ENCODE results near the gene RXFP3. TPM values are rescaled to one million over a fixed set of nuclear protein-coding genes. Genes with fewer than 3 reads are reported as not detected.

Gene RXFP3
- total RNA-seq, 1 donor from 2014 or later = not detected

DNA sequence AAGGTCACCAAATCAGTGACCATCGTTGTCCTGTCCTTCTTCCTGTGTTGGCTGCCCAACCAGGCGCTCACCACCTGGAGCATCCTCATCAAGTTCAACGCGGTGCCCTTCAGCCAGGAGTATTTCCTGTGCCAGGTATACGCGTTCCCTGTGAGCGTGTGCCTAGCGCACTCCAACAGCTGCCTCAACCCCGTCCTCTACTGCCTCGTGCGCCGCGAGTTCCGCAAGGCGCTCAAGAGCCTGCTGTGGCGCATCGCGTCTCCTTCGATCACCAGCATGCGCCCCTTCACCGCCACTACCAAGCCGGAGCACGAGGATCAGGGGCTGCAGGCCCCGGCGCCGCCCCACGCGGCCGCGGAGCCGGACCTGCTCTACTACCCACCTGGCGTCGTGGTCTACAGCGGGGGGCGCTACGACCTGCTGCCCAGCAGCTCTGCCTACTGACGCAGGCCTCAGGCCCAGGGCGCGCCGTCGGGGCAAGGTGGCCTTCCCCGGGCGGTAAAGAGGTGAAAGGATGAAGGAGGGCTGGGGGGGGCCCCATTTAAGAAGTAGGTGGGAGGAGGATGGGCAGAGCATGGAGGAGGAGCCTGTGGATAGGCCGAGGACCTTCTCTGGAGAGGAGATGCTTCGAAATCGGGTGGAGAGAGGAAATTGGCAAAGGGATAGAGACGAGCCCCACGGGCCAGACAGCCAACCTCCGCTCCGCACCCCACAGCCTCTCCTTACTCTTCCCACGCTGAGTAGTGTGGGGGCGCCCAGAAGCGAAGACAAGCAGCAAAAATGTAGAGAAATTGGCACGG lies 1.7 kb downstream of the RXFP3 start:
- Mint-ChIP-seq H3K36me3 (no peaks in the 10 kb centered on the region), H3K27ac (no peak overlapping the region), H3K27me3 (ENCODE audit: insufficient read depth, low read depth) (peaks cover 8% of the 10 kb centered on the region), H3K4me3 (no peak overlapping the region), H3K4me1 (peaks cover 8% of the 10 kb centered on the region), H3K9me3 (no peaks in the 10 kb centered on the region)
- Histone ChIP-seq H4K20me1 (ENCODE audit: low read depth) (peaks cover 10% of the 10 kb centered on the region), H3K4me1 (no peaks in the 10 kb centered on the region), H3K9me3 (ENCODE audit: low read depth) (no peaks in the 10 kb centered on the region), H3K4me3 (no peak overlapping the region), H3K27ac (no peak overlapping the region), H3K9ac (no peak overlapping the region), H3K79me2 (ENCODE audit: low read depth) (no peaks in the 10 kb centered on the region), H3F3A (ENCODE audit: low read depth) (no peaks in the 10 kb centered on the region), H3K27me3 (peaks cover 29% of the 10 kb centered on the region), H3K4me2 (no peak overlapping the region), H3K36me3 (no peaks in the 10 kb centered on the region), H2AFZ (replicated peaks) (no peak overlapping the region)
- DNase-seq (ENCODE audit: low spot score) = no peak
- TF ChIP-seq EZH2phosphoT487 (IDR thresholded peaks at IDR 0.05) (no peak), EZH2 (IDR thresholded peaks at IDR 0.05) (no peak)
- TF ChIP-seq, protein P1, sequence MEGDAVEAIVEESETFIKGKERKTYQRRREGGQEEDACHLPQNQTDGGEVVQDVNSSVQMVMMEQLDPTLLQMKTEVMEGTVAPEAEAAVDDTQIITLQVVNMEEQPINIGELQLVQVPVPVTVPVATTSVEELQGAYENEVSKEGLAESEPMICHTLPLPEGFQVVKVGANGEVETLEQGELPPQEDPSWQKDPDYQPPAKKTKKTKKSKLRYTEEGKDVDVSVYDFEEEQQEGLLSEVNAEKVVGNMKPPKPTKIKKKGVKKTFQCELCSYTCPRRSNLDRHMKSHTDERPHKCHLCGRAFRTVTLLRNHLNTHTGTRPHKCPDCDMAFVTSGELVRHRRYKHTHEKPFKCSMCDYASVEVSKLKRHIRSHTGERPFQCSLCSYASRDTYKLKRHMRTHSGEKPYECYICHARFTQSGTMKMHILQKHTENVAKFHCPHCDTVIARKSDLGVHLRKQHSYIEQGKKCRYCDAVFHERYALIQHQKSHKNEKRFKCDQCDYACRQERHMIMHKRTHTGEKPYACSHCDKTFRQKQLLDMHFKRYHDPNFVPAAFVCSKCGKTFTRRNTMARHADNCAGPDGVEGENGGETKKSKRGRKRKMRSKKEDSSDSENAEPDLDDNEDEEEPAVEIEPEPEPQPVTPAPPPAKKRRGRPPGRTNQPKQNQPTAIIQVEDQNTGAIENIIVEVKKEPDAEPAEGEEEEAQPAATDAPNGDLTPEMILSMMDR (IDR thresholded peaks at IDR 0.05) = no peak

DNA sequence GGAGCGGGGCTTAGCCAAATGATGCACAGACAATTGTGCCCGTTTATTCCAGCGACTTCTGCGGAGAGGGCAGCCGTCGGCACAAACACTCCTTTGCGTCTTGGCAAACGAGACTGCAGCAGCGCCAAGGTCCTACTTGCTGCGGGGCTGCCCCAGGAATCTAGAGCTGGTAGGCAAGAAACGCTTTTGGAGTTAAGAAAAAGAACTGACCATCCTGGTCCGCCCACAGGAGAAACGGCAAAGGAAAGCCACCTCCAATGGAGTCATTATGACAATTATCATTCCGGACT lies 2.3 kb downstream of the RXFP3 start:
- H3K9me3 Mint-ChIP-seq = no peaks in the 10 kb centered on the region
- Histone ChIP-seq H3K4me1 (no peaks in the 10 kb centered on the region), H3K9ac (no peak overlapping the region), H3K27ac (no peak overlapping the region), H3F3A (ENCODE audit: low read depth) (no peaks in the 10 kb centered on the region), H3K4me2 (no peak overlapping the region), H3K27me3 (peaks cover 29% of the 10 kb centered on the region), H3K36me3 (no peaks in the 10 kb centered on the region), H3K9me3 (ENCODE audit: low read depth) (no peaks in the 10 kb centered on the region), H3K79me2 (ENCODE audit: low read depth) (no peaks in the 10 kb centered on the region), H3K4me3 (no peak overlapping the region), H4K20me1 (ENCODE audit: low read depth) (peaks cover 10% of the 10 kb centered on the region), H2AFZ (replicated peaks) (no peak overlapping the region)
- TF ChIP-seq, protein P1 (IDR thresholded peaks at IDR 0.05) = no peak
- TF ChIP-seq EZH2phosphoT487 (IDR thresholded peaks at IDR 0.05) (no peak), EZH2 (IDR thresholded peaks at IDR 0.05) (no peak)
- no peak overlapping the region for H3K4me3 Mint-ChIP-seq
- H3K27me3 Mint-ChIP-seq (ENCODE audit: insufficient read depth, low read depth) = peaks cover 8% of the 10 kb centered on the region
- H3K4me1 Mint-ChIP-seq = peaks cover 8% of the 10 kb centered on the region
- H3K36me3 Mint-ChIP-seq = no peaks in the 10 kb centered on the region
- DNase-seq (ENCODE audit: low spot score) = no peak
- no peak overlapping the region for H3K27ac Mint-ChIP-seq

DNA sequence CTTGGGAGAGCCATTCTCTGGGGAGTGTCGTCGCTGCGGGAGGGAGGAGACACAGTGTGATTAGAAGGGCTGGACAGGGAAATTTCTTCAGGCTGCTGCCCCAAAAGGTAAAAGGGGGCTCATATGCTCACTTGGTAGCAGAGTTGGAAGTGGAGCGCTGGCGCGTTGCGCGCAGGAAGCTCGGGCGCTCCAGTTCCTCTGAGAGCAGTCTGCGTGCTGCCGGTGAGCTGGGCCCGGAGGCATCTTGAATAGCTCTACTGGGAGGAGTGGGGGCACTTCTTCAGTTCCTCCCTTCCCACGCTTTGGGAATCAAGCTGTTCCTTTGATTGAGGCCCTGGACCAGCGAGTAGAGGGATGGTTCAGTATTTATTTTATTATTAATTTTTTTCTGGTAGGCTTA lies 2.7 kb downstream of the RXFP3 start:
- Mint-ChIP-seq H3K27me3 (ENCODE audit: insufficient read depth, low read depth) (peaks cover 5% of the 10 kb centered on the region), H3K4me1 (peaks cover 8% of the 10 kb centered on the region), H3K4me3 (no peak overlapping the region), H3K9me3 (no peaks in the 10 kb centered on the region), H3K27ac (no peak overlapping the region), H3K36me3 (no peaks in the 10 kb centered on the region)
- TF ChIP-seq EZH2phosphoT487 (IDR thresholded peaks at IDR 0.05) = no peak
- no peak for TF ChIP-seq EZH2 (IDR thresholded peaks at IDR 0.05)
- TF ChIP-seq, protein P1 (IDR thresholded peaks at IDR 0.05) = no peak
- Histone ChIP-seq H3K36me3 (no peaks in the 10 kb centered on the region), H3K27ac (no peak overlapping the region), H3K9me3 (ENCODE audit: low read depth) (no peaks in the 10 kb centered on the region), H2AFZ (replicated peaks) (no peak overlapping the region), H3F3A (ENCODE audit: low read depth) (no peaks in the 10 kb centered on the region), H3K4me2 (no peak overlapping the region), H3K27me3 (peaks cover 29% of the 10 kb centered on the region), H3K4me3 (no peak overlapping the region), H3K4me1 (no peaks in the 10 kb centered on the region), H3K9ac (no peak overlapping the region), H3K79me2 (ENCODE audit: low read depth) (no peaks in the 10 kb centered on the region), H4K20me1 (ENCODE audit: low read depth) (peaks cover 10% of the 10 kb centered on the region)
- no peak for DNase-seq (ENCODE audit: low spot score)
